Thyroid gland (tissue), 4 donors: ENCODE data around the gene ZNF443. TPM values are rescaled to one million over a fixed set of nuclear protein-coding genes. Genes with fewer than 3 reads are reported as not detected.
A peak's percentile ranks its signal among the peaks of the same experiment; 100 is the strongest.
"Not testable (repeated sequence)": the region's sequence is repeated elsewhere in the genome, so short reads cannot be mapped to it uniquely, and the experiment has no call there.

Experiments
- DNase-seq, 2 donors: peaks; one replicate each; pipeline ENCODE4 v3.0.0-alpha.2; 2019
- H3K27ac ChIP-seq, 3 donors: fragments of 200-600 bp; sonication (generic); 1 replicate in 2 of 3; 2 replicates in 1 of 3; pipeline ENCODE4 v1.5.1; 2016 to 2019; ENCODE audit warnings: mild to moderate bottlenecking in 1 of 3, moderate library complexity in 1 of 3
- H3K27me3 ChIP-seq: fragments of 200-600 bp; sonication (generic); one replicate; pipeline ENCODE4 v1.5.1; 2019
- H3K36me3 ChIP-seq, 2 donors: fragments of 200-600 bp; sonication (generic); one replicate each; pipeline ENCODE4 v1.5.1; 2016 to 2019
- H3K4me1 ChIP-seq, 2 donors: fragments of 200-600 bp; sonication (generic); one replicate each; pipeline ENCODE4 v1.5.1; 2017 to 2019
- H3K4me3 ChIP-seq, 3 donors: fragments of 200-600 bp; sonication (generic); replicated peaks in 1 of 3; 1 replicate in 2 of 3; 2 replicates in 1 of 3; pipeline ENCODE4 v1.5.1; 2016; ENCODE audit warnings: mild to moderate bottlenecking in 1 of 3
- H3K9me3 ChIP-seq: fragments of 200-600 bp; sonication (generic); one replicate; pipeline ENCODE4 v1.5.1; 2017
- POLR2A ChIP-seq, 2 donors: fragments of 450-650 bp; IDR thresholded peaks; one replicate each; pipeline ENCODE4 v1.6.1; 2017; ENCODE audit warnings: antibody characterized with exemption in 2 of 2, mild to moderate bottlenecking in 2 of 2, moderate library complexity in 1 of 2
- WGBS, 2 donors: methylation state at CpG; one replicate each; pipeline ENCODE4 v1.1.5; 2017; 5-methylcytosine and 5-hydroxymethylcytosine counted together
- intact Hi-C: fragments of 100-400 bp; cut with DNase I; formaldehyde crosslinking; loops from one replicate; pipeline ENCODE4 v1.15.1; 2023
- total RNA-seq, 4 donors: library from RNA; depleted of rRNA; stranded (reverse); fragments of >200 nt; gene quantifications; one replicate each; pipeline ENCODE4 v1.2.3, GENCODE V29; 2016
- TF ChIP-seq, protein P1 (sequence below), 6 experiments: fragments of 200-600 bp in 3 of 6; fragments of 450-650 bp in 3 of 6; sonication (generic) in 3 of 6; IDR thresholded peaks; one replicate each; pipeline ENCODE4 v1.5.1; 2016 to 2019; ENCODE audit warnings: antibody characterized with exemption in 6 of 6, mild to moderate bottlenecking in 2 of 6, inconsistent platforms in 1 of 6, moderate library complexity in 1 of 6

ZNF443 gene
- total RNA-seq, 4 donors from 2014 or later, result 4.2 to 7.0 (median 5.0) TPM

DNA sequence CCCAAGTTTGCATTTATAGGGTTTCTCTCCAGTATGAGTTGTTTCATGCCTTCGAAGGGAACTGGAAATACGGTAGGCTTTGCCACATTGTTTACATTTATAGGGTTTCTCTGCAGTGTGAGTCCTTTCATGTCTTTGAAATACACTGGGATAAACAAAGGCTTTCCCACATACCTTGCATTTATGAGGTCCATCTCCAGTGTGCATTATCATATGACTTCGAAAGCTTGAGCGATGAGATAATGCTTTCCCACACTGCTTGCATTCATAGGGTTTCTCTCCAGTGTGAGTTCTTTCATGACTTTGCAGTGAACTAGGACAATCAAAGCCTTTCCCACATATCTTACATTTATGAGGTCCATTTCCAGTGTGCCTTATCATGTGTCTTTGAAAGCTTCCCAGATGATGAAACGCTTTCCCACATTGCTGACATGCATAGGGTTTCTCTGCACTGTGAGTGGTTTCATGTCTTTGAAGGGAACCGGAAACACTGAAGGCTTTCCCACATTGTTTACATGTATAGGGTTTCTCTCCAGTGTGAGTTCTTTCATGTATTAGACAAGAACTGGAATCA is 10.0 kb downstream of the ZNF443 start:
- H3K27me3 ChIP-seq, H3K4me1 ChIP-seq, DNase-seq, intact Hi-C loops, H3K9me3 ChIP-seq, H3K4me3 ChIP-seq, H3K27ac ChIP-seq: not testable (repeated sequence)
- peaks cover 10 to 11% of the 10 kb centered on the region in 2 donors for H3K36me3 ChIP-seq
- WGBS, 2 donors, result 96 to 97% methylated on average over 6 of the region's 6 CpGs

DNA sequence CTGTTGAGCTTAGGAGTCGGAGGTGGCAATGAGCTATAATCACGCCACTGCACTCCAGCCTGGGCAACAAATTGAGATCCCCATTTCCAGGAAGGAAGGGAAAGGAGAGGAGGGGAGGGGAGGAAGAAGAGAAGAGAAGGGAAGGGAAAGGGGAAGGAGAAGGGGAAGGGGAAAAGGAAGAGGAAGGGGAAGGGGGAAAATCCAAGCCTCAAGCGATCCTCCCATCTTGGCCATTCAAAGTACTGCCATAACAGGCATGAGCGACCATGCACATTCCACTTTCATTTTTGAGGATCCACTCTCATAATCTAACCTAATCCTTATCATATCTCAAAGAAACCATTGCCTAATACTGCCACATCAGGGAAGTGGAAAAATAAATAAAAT is 14.9 kb downstream of the ZNF443 start:
- H3K4me3 ChIP-seq, result no peak overlapping the region
- TF ChIP-seq, protein P1, sequence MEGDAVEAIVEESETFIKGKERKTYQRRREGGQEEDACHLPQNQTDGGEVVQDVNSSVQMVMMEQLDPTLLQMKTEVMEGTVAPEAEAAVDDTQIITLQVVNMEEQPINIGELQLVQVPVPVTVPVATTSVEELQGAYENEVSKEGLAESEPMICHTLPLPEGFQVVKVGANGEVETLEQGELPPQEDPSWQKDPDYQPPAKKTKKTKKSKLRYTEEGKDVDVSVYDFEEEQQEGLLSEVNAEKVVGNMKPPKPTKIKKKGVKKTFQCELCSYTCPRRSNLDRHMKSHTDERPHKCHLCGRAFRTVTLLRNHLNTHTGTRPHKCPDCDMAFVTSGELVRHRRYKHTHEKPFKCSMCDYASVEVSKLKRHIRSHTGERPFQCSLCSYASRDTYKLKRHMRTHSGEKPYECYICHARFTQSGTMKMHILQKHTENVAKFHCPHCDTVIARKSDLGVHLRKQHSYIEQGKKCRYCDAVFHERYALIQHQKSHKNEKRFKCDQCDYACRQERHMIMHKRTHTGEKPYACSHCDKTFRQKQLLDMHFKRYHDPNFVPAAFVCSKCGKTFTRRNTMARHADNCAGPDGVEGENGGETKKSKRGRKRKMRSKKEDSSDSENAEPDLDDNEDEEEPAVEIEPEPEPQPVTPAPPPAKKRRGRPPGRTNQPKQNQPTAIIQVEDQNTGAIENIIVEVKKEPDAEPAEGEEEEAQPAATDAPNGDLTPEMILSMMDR (IDR thresholded peaks at IDR 0.05), result no peak
- no peak for TF ChIP-seq POLR2A (IDR thresholded peaks at IDR 0.05)
- no peak for DNase-seq
- no peak overlapping the region for H3K27ac ChIP-seq
- H3K27me3 ChIP-seq, result no peaks in the 10 kb centered on the region
- peaks cover 3% of the 10 kb centered on the region in 2 donors for H3K36me3 ChIP-seq
- 92% methylated on average over 4 of the region's 4 CpGs for WGBS, 2 donors
- H3K9me3 ChIP-seq, result no peaks in the 10 kb centered on the region
- intact Hi-C loops, result no loop called here
- H3K4me1 ChIP-seq, result no peaks in the 10 kb centered on the region

DNA sequence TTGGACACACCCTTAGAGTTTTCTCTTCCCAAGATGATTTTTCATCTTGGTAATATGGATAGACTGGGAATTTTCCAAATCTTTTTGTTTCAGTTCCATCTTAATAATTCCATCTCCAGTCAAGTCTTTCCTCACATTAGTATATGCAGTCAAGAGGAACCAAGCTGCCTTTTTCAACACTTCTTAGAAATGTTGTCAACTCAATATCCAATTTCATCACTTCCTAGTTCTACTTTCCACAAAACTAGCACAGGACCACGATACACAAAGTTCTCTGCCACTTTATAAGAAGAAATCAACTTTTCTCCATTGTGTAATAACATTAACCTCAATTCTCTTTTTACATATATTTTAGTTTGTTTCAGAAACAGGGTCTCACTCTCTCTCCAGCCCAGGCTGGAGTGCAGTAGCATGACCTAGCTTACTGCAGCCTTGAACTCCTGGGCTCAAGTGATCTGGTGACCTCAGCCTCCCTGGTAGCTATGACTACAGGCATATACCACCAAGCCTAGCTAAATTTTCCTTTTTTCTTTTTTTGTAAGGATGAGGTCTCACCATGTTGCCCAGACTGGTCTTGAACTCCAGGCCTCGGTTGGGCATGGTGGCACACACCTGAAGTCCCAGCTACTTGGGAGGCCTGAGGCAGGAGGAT is 15.5 kb downstream of the ZNF443 start:
- DNase-seq, result no peak
- intact Hi-C loops, result no loop called here
- Histone ChIP-seq H3K4me3 (no peak overlapping the region), H3K27me3 (no peaks in the 10 kb centered on the region), H3K4me1 (no peaks in the 10 kb centered on the region), H3K9me3 (no peaks in the 10 kb centered on the region), H3K27ac (no peak overlapping the region), H3K36me3 (no peaks in the 10 kb centered on the region)
- 98% methylated on average over 2 of the region's 2 CpGs for WGBS, 2 donors
- no peak for TF ChIP-seq POLR2A (IDR thresholded peaks at IDR 0.05)
- TF ChIP-seq, protein P1 (IDR thresholded peaks at IDR 0.05), result no peak

DNA sequence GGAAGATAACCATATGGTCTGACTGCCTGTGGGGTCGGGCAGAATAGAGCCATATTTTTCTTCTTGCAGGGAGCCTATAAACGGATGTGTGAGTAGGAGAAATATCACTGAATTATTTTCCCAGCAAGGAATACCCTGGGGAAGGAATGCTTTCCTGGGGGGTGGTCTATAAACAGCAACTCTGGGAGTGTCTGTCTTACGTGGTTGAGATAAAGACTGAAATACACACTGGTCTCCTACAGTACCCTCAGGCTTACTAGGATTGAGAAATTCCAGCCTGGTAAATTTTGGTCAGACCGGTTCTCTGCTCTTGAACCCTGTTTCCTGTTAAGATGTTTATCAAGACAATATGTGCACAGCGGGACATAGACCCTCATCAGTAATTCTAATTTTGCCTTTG is 23.5 kb downstream of the ZNF443 start:
- H3K4me3 ChIP-seq, H3K27me3 ChIP-seq, H3K4me1 ChIP-seq, intact Hi-C loops, DNase-seq, H3K9me3 ChIP-seq, H3K36me3 ChIP-seq, H3K27ac ChIP-seq: not testable (repeated sequence)
- WGBS, 2 donors, result 91 to 95% methylated on average over 5 of the region's 5 CpGs

DNA sequence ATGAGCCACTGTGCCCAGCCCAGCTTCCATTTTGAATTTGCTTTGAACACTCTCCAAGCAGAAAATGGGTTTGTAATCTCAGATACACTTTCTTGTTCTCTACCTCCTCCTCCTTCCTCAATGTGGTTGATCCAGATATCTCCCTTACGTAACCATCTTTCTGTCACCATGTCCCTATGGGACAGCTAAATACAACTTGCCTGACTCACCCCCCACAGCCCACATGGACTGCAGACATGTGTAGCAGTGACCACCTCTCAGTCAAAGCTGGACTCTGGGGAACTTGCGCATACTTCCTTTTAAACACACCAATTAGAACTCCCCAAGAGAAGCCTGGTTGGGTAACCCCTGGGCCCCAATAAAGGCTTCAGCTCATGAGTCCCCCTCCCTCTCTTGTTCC is 28.9 kb downstream of the ZNF443 start:
- H3K36me3 ChIP-seq, result no peaks in the 10 kb centered on the region
- no peaks in the 10 kb centered on the region for H3K9me3 ChIP-seq
- TF ChIP-seq, protein P1 (IDR thresholded peaks at IDR 0.05), result no peak
- no peak for TF ChIP-seq POLR2A (IDR thresholded peaks at IDR 0.05)
- 97 to 98% methylated on average over 2 of the region's 2 CpGs for WGBS, 2 donors
- intact Hi-C loops, result no loop called here
- H3K4me1 ChIP-seq, result no peaks in the 10 kb centered on the region
- no peak for DNase-seq
- H3K4me3 ChIP-seq, result no peak overlapping the region
- no peaks in the 10 kb centered on the region for H3K27me3 ChIP-seq
- no peak overlapping the region for H3K27ac ChIP-seq

DNA sequence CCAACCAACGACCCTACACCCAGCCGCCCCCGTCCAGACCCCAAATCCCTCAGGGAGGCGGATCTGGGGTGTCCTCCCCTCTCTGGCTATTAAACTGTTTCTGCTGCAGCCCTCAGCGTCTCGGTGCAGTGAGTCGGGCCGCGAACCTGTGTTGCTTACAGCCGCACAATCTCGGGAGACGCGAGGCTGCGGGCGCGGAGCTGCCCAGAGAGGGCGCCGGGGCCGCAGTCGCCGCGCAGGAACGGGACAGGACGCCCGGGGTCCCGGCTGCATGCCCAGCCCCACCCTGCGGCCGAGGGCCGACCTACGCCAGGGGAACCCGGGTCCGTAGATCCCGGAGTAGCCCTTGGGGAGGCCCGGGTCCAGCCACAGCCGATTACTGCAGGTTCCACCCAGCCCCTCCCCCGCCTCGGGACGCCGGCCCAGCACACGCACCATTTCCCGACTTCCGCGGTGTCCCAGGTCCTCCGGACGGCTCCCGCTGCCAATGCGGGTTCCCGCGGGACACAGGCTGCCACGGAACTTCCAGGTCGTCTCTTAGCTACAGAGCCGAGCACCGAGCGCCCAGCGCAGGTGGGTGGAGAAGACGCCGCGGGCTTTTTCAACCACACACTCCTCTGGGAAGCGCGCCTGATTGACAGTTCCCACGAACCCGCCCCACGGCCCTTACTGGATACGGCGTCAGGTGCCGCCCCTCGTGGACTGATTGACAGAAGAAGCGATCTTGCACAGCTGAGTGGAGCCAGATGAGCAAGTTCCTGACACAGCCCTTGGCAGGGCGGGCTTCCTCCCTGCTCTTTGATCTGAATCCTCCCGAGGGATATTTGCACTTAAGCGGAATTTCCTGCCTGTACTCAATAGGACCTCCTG is 40.0 kb downstream of the ZNF443 start, which contains the start of gene ZNF799:
Gene ZNF799, minus strand, starts transcription at position 639 of the 870 bp plus-strand sequence. Its CDS starts 201 bp downstream, at position 438.
- Histone ChIP-seq H3K4me3 (peak within 1 kb of the TSS; percentile 34 to 82 (median 76)), H3K9me3 (no peaks in the 10 kb centered on the region), H3K27me3 (no peaks in the 10 kb centered on the region), H3K36me3 (no peaks in the 10 kb centered on the region), H3K27ac (peak within 1 kb of the TSS; percentile 15 to 76 (median 50)), H3K4me1 (peaks cover 4 to 5% of the 10 kb centered on the region in 2 donors)
- 0 to 2% methylated on average over 26 to 28 of the region's 71 CpGs for WGBS, 2 donors
- peak in 1 of 2 donors; percentile 78 for TF ChIP-seq POLR2A (IDR thresholded peaks at IDR 0.05)
- TF ChIP-seq, protein P1 (IDR thresholded peaks at IDR 0.05), result peak in 1 of 6 experiments; percentile 2
- intact Hi-C loops, result no loop called here
- DNase-seq, result peak; percentile 100

DNA sequence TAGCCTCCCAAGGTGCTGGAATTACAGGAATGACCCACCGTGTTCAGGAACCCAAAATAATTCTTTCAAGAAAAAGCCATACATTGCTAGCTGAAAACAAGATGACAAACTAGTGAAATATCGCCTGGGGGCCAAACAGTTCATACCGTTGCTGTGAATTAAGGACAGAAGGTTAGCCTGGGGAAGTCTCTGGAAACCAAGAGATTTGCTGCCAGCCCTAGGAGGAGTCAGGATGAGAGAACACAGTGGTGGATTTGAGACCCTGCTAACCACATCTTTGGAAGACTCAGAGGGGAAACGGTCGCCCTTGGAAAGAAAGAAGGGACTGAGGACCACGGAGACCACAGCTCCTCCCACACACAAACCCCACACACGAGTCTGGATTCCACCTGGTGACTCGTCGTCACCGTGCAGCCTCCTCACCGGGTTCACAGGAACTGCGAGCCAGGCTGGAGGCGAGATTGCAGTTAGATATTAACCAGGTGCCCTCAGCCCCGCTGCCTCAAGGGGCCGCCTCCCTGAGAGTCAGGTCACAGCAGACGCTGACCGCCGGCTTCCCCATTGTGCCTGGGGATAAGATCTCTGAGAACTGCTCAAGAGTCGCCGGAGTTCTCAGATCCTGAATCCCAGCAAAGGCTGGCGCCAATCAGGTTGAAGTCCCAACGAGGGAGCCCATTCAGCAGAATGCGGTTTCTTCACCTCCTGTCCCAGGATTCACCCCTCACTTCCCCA is 40.8 kb downstream of the ZNF443 start:
- H3K27me3 ChIP-seq, H3K9me3 ChIP-seq, H3K4me1 ChIP-seq, H3K36me3 ChIP-seq, intact Hi-C loops: not testable (repeated sequence)
- Histone ChIP-seq H3K4me3 (peak overlapping the region; percentile 34 to 82 (median 76)), H3K27ac (peak overlapping the region; percentile 15 to 76 (median 50))
- DNase-seq, result peak; percentile 23 to 40
- 4 to 9% methylated on average over 9 to 23 of the region's 23 CpGs for WGBS, 2 donors

DNA sequence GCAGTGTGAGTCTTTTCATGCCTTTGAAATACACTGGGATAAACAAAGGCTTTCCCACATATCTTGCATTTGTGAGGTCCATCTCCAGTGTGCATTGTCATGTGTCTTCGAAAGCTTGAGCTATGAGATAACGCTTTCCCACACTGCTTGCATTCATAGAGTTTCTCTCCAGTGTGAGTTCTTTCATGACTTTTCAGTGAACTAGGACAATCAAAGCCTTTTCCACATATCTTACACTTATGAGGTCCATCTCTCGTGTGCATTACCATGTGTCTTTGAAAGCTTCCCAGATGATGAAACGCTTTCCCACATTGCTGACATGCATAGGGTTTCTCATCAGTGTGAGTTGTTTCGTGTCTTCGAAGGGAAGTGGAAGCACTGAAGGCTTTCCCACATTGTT is 49.7 kb downstream of the ZNF443 start:
- H3K27me3 ChIP-seq, H3K9me3 ChIP-seq, DNase-seq, H3K4me1 ChIP-seq, H3K27ac ChIP-seq, intact Hi-C loops, H3K4me3 ChIP-seq: not testable (repeated sequence)
- 97% methylated on average over 6 of the region's 6 CpGs for WGBS, 2 donors
- peaks cover 9 to 12% of the 10 kb centered on the region in 2 donors for H3K36me3 ChIP-seq
